HG02571 (cell line): ENCODE measurements around the gene CDK17.

Experiments used
- ATAC-seq: cut with Tn5 transposase; IDR thresholded peaks from one replicate; pipeline ENCODE4 v1.9.1; 2021; ENCODE audit warnings: mild to moderate bottlenecking, moderate library complexity; ENCODE audit not compliant: unreplicated experiment

The CDK17 gene

GRCh38 chr12:96271469-96272199 lies 128.6 kb downstream of the CDK17 start:
- ATAC-seq = no peak

GRCh38 chr12:96266238-96266637 lies 134.0 kb downstream of the CDK17 start:
- ATAC-seq = no peak

GRCh38 chr12:96265836-96266235 lies 134.4 kb downstream of the CDK17 start:
- ATAC-seq = no peak

GRCh38 chr12:96265400-96265799 lies 134.8 kb downstream of the CDK17 start:
- ATAC-seq = no peak

GRCh38 chr12:96263449-96263902 lies 136.8 kb downstream of the CDK17 start:
- no peak for ATAC-seq

GRCh38 chr12:96261557-96261956 lies 138.7 kb downstream of the CDK17 start:
- ATAC-seq = no peak

- no peak for ATAC-seq
These were observed 139.6 kb downstream of the CDK17 start for GRCh38 chr12:96260644-96261043.

- no peak for ATAC-seq
These were observed 140.0 kb downstream of the CDK17 start for GRCh38 chr12:96260231-96260630.

GRCh38 chr12:96258104-96258961 lies 141.9 kb downstream of the CDK17 start:
- ATAC-seq = no peak

GRCh38 chr12:96257550-96258103 lies 142.6 kb downstream of the CDK17 start:
- ATAC-seq = no peak

GRCh38 chr12:96256672-96257361 lies 143.4 kb downstream of the CDK17 start:
- no peak for ATAC-seq

GRCh38 chr12:96255077-96255476 lies 145.2 kb downstream of the CDK17 start:
- no peak for ATAC-seq

GRCh38 chr12:96250119-96250685 lies 150.0 kb downstream of the CDK17 start:
- no peak for ATAC-seq

GRCh38 chr12:96249196-96250118 lies 150.8 kb downstream of the CDK17 start:
- no peak for ATAC-seq

GRCh38 chr12:96248136-96248931 lies 151.9 kb downstream of the CDK17 start:
- no peak for ATAC-seq

- no peak for ATAC-seq
These were observed 152.7 kb downstream of the CDK17 start for GRCh38 chr12:96247563-96247962.

GRCh38 chr12:96246926-96247505 lies 153.2 kb downstream of the CDK17 start:
- ATAC-seq = no peak

GRCh38 chr12:96244826-96245225 lies 155.4 kb downstream of the CDK17 start:
- no peak for ATAC-seq

GRCh38 chr12:96242597-96242996 lies 157.6 kb downstream of the CDK17 start:
- ATAC-seq = no peak
